ENCODE results near the gene DGUOK. TPM values are rescaled to one million over a fixed set of nuclear protein-coding genes. Genes with fewer than 3 reads are reported as not detected.
"Not testable (repeated sequence)": the region's sequence is repeated elsewhere in the genome, so short reads cannot be mapped to it uniquely, and the experiment has no call there.

DGUOK gene
- total and polyA plus RNA-seq, 2 experiments from 2014 or later, result 68.0 to 116 TPM

DNA sequence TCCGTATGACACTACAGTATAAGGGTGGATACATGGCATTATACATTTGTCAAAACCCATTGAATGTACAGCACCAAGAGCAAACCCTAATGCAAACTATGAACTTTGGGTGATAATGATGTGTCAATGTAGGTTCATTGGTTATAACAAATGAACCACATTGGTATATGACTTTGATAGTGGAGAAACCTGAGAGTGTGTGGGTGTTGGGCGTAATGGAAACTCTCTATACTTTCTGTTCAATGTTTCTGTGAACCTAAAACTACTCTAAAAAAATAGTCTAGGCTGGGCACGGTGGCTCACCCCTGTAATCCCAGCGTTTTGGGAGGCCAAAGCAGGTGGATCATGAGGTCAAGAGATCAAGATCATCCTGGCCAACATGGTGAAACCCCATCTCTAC lies 40.3 kb upstream of the DGUOK start:
- WGBS (ENCODE audit: low lambda C conversion rate, missing lambda C conversion rate), result 91% methylated on average over 4 of the region's 4 CpGs
- H2AFZ ChIP-seq, result no peak overlapping the region

GRCh38 chr2:73887596-73888353 lies 38.9 kb upstream of the DGUOK start:
- WGBS (ENCODE audit: low lambda C conversion rate, missing lambda C conversion rate), result 82% methylated on average over 11 of the region's 11 CpGs
- not testable (repeated sequence) for H3K9me2 ChIP-seq (replicated peaks; ENCODE audit: insufficient read depth); DNase-seq (ENCODE audit: low spot score); H3K9me3 ChIP-seq (ENCODE audit: low read depth); H3K27me3 ChIP-seq; H3K79me2 ChIP-seq; H3K36me3 ChIP-seq (replicated peaks; ENCODE audit: insufficient read depth, low read depth); H4K20me1 ChIP-seq (ENCODE audit: insufficient read depth, poor library complexity, severe bottlenecking); H3K4me3 ChIP-seq; H3K27ac ChIP-seq; H3K4me1 ChIP-seq (ENCODE audit: insufficient read depth); H2AFZ ChIP-seq; H3K4me2 ChIP-seq

More for the DNA sequence above, 40.3 kb upstream of the DGUOK start:
- H3K27ac ChIP-seq, result no peak overlapping the region
- no peak for DNase-seq (ENCODE audit: low spot score)
- H3K4me1 ChIP-seq (ENCODE audit: insufficient read depth), result no peaks in the 10 kb centered on the region
- H3K9me2 ChIP-seq (replicated peaks; ENCODE audit: insufficient read depth), result no peaks in the 10 kb centered on the region
- no peak overlapping the region for H3K4me3 ChIP-seq
- H3K4me2 ChIP-seq, result no peak overlapping the region
- H3K27me3 ChIP-seq, result no peaks in the 10 kb centered on the region
- no peaks in the 10 kb centered on the region for H3K36me3 ChIP-seq (replicated peaks; ENCODE audit: insufficient read depth, low read depth)
- no peaks in the 10 kb centered on the region for H3K79me2 ChIP-seq
- TF ChIP-seq EZH2phosphoT487 (IDR thresholded peaks at IDR 0.05; ENCODE audit: low read depth, severe bottlenecking, unreplicated experiment) (no peak), EZH2 (IDR thresholded peaks at IDR 0.05; ENCODE audit: borderline replicate concordance) (no peak)
- TF ChIP-seq, protein P1, sequence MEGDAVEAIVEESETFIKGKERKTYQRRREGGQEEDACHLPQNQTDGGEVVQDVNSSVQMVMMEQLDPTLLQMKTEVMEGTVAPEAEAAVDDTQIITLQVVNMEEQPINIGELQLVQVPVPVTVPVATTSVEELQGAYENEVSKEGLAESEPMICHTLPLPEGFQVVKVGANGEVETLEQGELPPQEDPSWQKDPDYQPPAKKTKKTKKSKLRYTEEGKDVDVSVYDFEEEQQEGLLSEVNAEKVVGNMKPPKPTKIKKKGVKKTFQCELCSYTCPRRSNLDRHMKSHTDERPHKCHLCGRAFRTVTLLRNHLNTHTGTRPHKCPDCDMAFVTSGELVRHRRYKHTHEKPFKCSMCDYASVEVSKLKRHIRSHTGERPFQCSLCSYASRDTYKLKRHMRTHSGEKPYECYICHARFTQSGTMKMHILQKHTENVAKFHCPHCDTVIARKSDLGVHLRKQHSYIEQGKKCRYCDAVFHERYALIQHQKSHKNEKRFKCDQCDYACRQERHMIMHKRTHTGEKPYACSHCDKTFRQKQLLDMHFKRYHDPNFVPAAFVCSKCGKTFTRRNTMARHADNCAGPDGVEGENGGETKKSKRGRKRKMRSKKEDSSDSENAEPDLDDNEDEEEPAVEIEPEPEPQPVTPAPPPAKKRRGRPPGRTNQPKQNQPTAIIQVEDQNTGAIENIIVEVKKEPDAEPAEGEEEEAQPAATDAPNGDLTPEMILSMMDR (IDR thresholded peaks at IDR 0.05; ENCODE audit: poor library complexity), result no peak
- H4K20me1 ChIP-seq (ENCODE audit: insufficient read depth, poor library complexity, severe bottlenecking), result no peaks in the 10 kb centered on the region
- H3K9me3 ChIP-seq (ENCODE audit: low read depth), result no peaks in the 10 kb centered on the region

DNA sequence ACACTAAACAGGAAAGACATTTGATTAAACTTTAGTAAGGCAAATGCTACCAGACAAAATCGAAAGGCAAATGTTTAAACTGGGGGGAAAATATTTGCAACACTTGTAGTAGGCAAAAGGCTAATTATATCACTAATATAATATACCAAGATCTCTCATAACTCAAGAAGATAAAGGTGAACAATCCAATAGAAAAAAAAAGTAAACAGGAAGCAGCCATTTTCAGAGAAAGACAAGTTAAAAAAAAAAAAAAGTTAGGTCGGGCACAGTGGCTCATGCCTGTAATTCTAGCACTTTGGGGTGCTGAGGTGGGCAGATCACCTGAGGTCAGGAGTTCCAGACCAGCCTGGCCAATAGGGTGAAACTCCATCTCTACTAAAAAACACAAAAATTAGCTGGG lies 38.3 kb upstream of the DGUOK start:
- WGBS (ENCODE audit: low lambda C conversion rate, missing lambda C conversion rate), result 76% methylated on average over 2 of the region's 2 CpGs
- Histone ChIP-seq H3K4me1 (ENCODE audit: insufficient read depth) (peaks cover 5% of the 10 kb centered on the region), H3K27ac (no peak overlapping the region), H3K4me2 (no peak overlapping the region), H3K9me2 (replicated peaks; ENCODE audit: insufficient read depth) (no peaks in the 10 kb centered on the region), H4K20me1 (ENCODE audit: insufficient read depth, poor library complexity, severe bottlenecking) (no peaks in the 10 kb centered on the region), H3K27me3 (no peaks in the 10 kb centered on the region), H2AFZ (no peak overlapping the region), H3K79me2 (no peaks in the 10 kb centered on the region), H3K36me3 (replicated peaks; ENCODE audit: insufficient read depth, low read depth) (no peaks in the 10 kb centered on the region), H3K9me3 (ENCODE audit: low read depth) (no peaks in the 10 kb centered on the region), H3K4me3 (no peak overlapping the region)
- DNase-seq (ENCODE audit: low spot score), result no peak
- TF ChIP-seq EZH2 (IDR thresholded peaks at IDR 0.05; ENCODE audit: borderline replicate concordance) (no peak), EZH2phosphoT487 (IDR thresholded peaks at IDR 0.05; ENCODE audit: low read depth, severe bottlenecking, unreplicated experiment) (no peak)
- TF ChIP-seq, protein P1 (IDR thresholded peaks at IDR 0.05; ENCODE audit: poor library complexity), result no peak

- H4K20me1 ChIP-seq (ENCODE audit: insufficient read depth, poor library complexity, severe bottlenecking), result no peaks in the 10 kb centered on the region
- no peak overlapping the region for H3K27ac ChIP-seq
- TF ChIP-seq, protein P1 (IDR thresholded peaks at IDR 0.05; ENCODE audit: poor library complexity), result no peak
- TF ChIP-seq EZH2 (IDR thresholded peaks at IDR 0.05; ENCODE audit: borderline replicate concordance) (no peak), EZH2phosphoT487 (IDR thresholded peaks at IDR 0.05; ENCODE audit: low read depth, severe bottlenecking, unreplicated experiment) (no peak)
- H3K36me3 ChIP-seq (replicated peaks; ENCODE audit: insufficient read depth, low read depth), result no peaks in the 10 kb centered on the region
- no peak overlapping the region for H3K4me3 ChIP-seq
- H3K79me2 ChIP-seq, result no peaks in the 10 kb centered on the region
- WGBS (ENCODE audit: low lambda C conversion rate, missing lambda C conversion rate), result 87% methylated on average over 5 of the region's 5 CpGs
- DNase-seq (ENCODE audit: low spot score), result no peak
- H3K9me3 ChIP-seq (ENCODE audit: low read depth), result no peaks in the 10 kb centered on the region
- no peak overlapping the region for H3K4me2 ChIP-seq
- no peak overlapping the region for H2AFZ ChIP-seq
- peaks cover 5% of the 10 kb centered on the region for H3K4me1 ChIP-seq (ENCODE audit: insufficient read depth)
- no peaks in the 10 kb centered on the region for H3K27me3 ChIP-seq
- no peaks in the 10 kb centered on the region for H3K9me2 ChIP-seq (replicated peaks; ENCODE audit: insufficient read depth)
Observed at GRCh38 chr2:73889206-73889605, 37.5 kb upstream of the DGUOK start.

All from hepatocyte (in vitro differentiated cells).